ENCODE results near the gene MECR.

GRCh38 chr1:29270929-29271521 is 40.3 kb upstream of the MECR start:
- TF ChIP-seq CTCF (IDR thresholded peaks at IDR 0.05; ENCODE audit: low read length) (no peak), EZH2 (optimal IDR thresholded peaks at IDR 0.05; ENCODE audit: low read depth, low read length) (no peak)
